NCI-H345 treated with DMSO at 0.1 percent for 48 hours (cell line): Measurements from ENCODE around the gene LAYN.

Experiments
- DNase-seq: peaks from one replicate; lab custom pipeline; 2025; ENCODE audit not compliant: unreplicated experiment; lab: John Stamatoyannopoulos, UW

LAYN gene

GRCh38 chr11:111591187-111591960 lies 50.9 kb downstream of the LAYN start:
- no peak for DNase-seq

GRCh38 chr11:111592491-111592890 lies 52.0 kb downstream of the LAYN start:
- DNase-seq, result no peak

- DNase-seq, result no peak
These were observed 55.8 kb downstream of the LAYN start for GRCh38 chr11:111596319-111596718.

- DNase-seq, result no peak
These were observed 57.6 kb downstream of the LAYN start for GRCh38 chr11:111598148-111598547.

- DNase-seq, result no peak
These were observed 58.0 kb downstream of the LAYN start for GRCh38 chr11:111598559-111598958.

GRCh38 chr11:111601636-111601978 lies 61.1 kb downstream of the LAYN start:
- no peak for DNase-seq

- peak; percentile 90 for DNase-seq
These were observed 61.7 kb downstream of the LAYN start, which contains the start of gene SIK2 for GRCh38 chr11:111601979-111602864. SIK2 (plus strand) TSS chr11:111602449; CDS start chr11:111602564, 115 bp downstream.

GRCh38 chr11:111602865-111603610 lies 62.5 kb downstream of the LAYN start:
- peak; percentile 12 for DNase-seq

- no peak for DNase-seq
These were observed 63.2 kb downstream of the LAYN start for GRCh38 chr11:111603611-111604130.

GRCh38 chr11:111604392-111605009 lies 64.0 kb downstream of the LAYN start:
- DNase-seq, result peak; percentile 37

GRCh38 chr11:111605681-111606080 lies 65.2 kb downstream of the LAYN start:
- no peak for DNase-seq

- DNase-seq, result no peak
These were observed 66.5 kb downstream of the LAYN start for GRCh38 chr11:111606986-111607385.

GRCh38 chr11:111607751-111608150 lies 67.2 kb downstream of the LAYN start:
- DNase-seq, result no peak
